ENCODE data around the gene APOC4.

- TF ChIP-seq, protein P1, sequence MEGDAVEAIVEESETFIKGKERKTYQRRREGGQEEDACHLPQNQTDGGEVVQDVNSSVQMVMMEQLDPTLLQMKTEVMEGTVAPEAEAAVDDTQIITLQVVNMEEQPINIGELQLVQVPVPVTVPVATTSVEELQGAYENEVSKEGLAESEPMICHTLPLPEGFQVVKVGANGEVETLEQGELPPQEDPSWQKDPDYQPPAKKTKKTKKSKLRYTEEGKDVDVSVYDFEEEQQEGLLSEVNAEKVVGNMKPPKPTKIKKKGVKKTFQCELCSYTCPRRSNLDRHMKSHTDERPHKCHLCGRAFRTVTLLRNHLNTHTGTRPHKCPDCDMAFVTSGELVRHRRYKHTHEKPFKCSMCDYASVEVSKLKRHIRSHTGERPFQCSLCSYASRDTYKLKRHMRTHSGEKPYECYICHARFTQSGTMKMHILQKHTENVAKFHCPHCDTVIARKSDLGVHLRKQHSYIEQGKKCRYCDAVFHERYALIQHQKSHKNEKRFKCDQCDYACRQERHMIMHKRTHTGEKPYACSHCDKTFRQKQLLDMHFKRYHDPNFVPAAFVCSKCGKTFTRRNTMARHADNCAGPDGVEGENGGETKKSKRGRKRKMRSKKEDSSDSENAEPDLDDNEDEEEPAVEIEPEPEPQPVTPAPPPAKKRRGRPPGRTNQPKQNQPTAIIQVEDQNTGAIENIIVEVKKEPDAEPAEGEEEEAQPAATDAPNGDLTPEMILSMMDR (optimal IDR thresholded peaks at IDR 0.05 in 1 of 3, IDR thresholded peaks at IDR 0.05 in 1 of 3, conservative IDR thresholded peaks at IDR 0.05 in 1 of 3; ENCODE audit: extremely low read depth in 1 of 3, insufficient read depth in 2 of 3, low read length in 3 of 3), result no peak
- TF ChIP-seq EZH2 (IDR thresholded peaks at IDR 0.05; ENCODE audit: low read length), result no peak
Observed at GRCh38 chr19:44909775-44910174, 32.3 kb upstream of the APOC4 start.

All from keratinocyte (primary cell).